Measurements from ENCODE around the gene ABCA5.
"Not testable (repeated sequence)": the region's sequence is repeated elsewhere in the genome, so short reads cannot be mapped to it uniquely, and the experiment has no call there.

The ABCA5 gene

GRCh38 chr17:69213059-69213813, 113.7 kb downstream of the ABCA5 start:
- DNase-seq (ENCODE audit: low read depth, low spot score) = no peak
- TF ChIP-seq CTCF (IDR thresholded peaks at IDR 0.05; ENCODE audit: low read depth, low read length) = no peak
- in situ Hi-C loops (cut with HindIII; ENCODE audit: low sequenced_read_pairs) = no loop called here
- no peak overlapping the region for H3K4me3 ChIP-seq (ENCODE audit: low read depth, low read length)

GRCh38 chr17:69208640-69209039, 118.3 kb downstream of the ABCA5 start:
- no peak for TF ChIP-seq CTCF (IDR thresholded peaks at IDR 0.05; ENCODE audit: low read depth, low read length)
- no peak overlapping the region for H3K4me3 ChIP-seq (ENCODE audit: low read depth, low read length)
- DNase-seq (ENCODE audit: low read depth, low spot score) = no peak
- in situ Hi-C loops (cut with HindIII; ENCODE audit: low sequenced_read_pairs) = no loop called here

- no peak for DNase-seq (ENCODE audit: low read depth, low spot score)
- no peak for TF ChIP-seq CTCF (IDR thresholded peaks at IDR 0.05; ENCODE audit: low read depth, low read length)
- no peak overlapping the region for H3K4me3 ChIP-seq (ENCODE audit: low read depth, low read length)
- in situ Hi-C loops (cut with HindIII; ENCODE audit: low sequenced_read_pairs) = no loop called here
Observed at GRCh38 chr17:69207151-69207550, 119.8 kb downstream of the ABCA5 start.

GRCh38 chr17:69198238-69198637, 128.7 kb downstream of the ABCA5 start:
- no peak overlapping the region for H3K4me3 ChIP-seq (ENCODE audit: low read depth, low read length)
- DNase-seq (ENCODE audit: low read depth, low spot score) = no peak
- no peak for TF ChIP-seq CTCF (IDR thresholded peaks at IDR 0.05; ENCODE audit: low read depth, low read length)
- in situ Hi-C loops (cut with HindIII; ENCODE audit: low sequenced_read_pairs) = no loop called here

- DNase-seq (ENCODE audit: low read depth, low spot score); H3K4me3 ChIP-seq (ENCODE audit: low read depth, low read length); in situ Hi-C loops (cut with HindIII; ENCODE audit: low sequenced_read_pairs): not testable (repeated sequence)
Observed at GRCh38 chr17:69196105-69196653, 130.8 kb downstream of the ABCA5 start.
